ENCODE results near the gene UBE2E2. TPM values are rescaled to one million over a fixed set of nuclear protein-coding genes. Genes with fewer than 3 reads are reported as not detected.

UBE2E2 gene
- total RNA-seq, 3 donors from 2014 or later: 31.5 to 96.2 (median 59.7) TPM

GRCh38 chr3:23239211-23240068, 36.3 kb downstream of the UBE2E2 start:
- Histone ChIP-seq H3K4me1 (no peaks in the 10 kb centered on the region), H3K36me3 (no peaks in the 10 kb centered on the region), H3K9me3 (no peaks in the 10 kb centered on the region), H3K4me3 (no peak overlapping the region), H3K27me3 (no peaks in the 10 kb centered on the region), H3K27ac (no peak overlapping the region)
- TF ChIP-seq, protein P1, sequence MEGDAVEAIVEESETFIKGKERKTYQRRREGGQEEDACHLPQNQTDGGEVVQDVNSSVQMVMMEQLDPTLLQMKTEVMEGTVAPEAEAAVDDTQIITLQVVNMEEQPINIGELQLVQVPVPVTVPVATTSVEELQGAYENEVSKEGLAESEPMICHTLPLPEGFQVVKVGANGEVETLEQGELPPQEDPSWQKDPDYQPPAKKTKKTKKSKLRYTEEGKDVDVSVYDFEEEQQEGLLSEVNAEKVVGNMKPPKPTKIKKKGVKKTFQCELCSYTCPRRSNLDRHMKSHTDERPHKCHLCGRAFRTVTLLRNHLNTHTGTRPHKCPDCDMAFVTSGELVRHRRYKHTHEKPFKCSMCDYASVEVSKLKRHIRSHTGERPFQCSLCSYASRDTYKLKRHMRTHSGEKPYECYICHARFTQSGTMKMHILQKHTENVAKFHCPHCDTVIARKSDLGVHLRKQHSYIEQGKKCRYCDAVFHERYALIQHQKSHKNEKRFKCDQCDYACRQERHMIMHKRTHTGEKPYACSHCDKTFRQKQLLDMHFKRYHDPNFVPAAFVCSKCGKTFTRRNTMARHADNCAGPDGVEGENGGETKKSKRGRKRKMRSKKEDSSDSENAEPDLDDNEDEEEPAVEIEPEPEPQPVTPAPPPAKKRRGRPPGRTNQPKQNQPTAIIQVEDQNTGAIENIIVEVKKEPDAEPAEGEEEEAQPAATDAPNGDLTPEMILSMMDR (IDR thresholded peaks at IDR 0.05): no peak
- TF ChIP-seq POLR2AphosphoS5 (IDR thresholded peaks at IDR 0.05) (no peak), POLR2A (IDR thresholded peaks at IDR 0.05) (no peak)
- intact Hi-C loops (cut with DNase I; ENCODE audit: low total_unique reads): loop anchor here (5.0 kb wide), 1 partner anchor 397 kb away; no protein-coding TSS in a partner anchor
- DNase-seq (ENCODE audit: low spot score in 2 of 2): no peak

- Histone ChIP-seq H3K4me3 (no peak overlapping the region), H3K27ac (no peak overlapping the region), H3K9me3 (no peaks in the 10 kb centered on the region), H3K36me3 (no peaks in the 10 kb centered on the region), H3K4me1 (no peaks in the 10 kb centered on the region), H3K27me3 (no peaks in the 10 kb centered on the region)
- no peak for DNase-seq (ENCODE audit: low spot score in 2 of 2)
- intact Hi-C loops (cut with DNase I; ENCODE audit: low total_unique reads): no loop called here
- TF ChIP-seq POLR2AphosphoS5 (IDR thresholded peaks at IDR 0.05) (no peak), POLR2A (IDR thresholded peaks at IDR 0.05) (no peak)
- TF ChIP-seq, protein P1 (IDR thresholded peaks at IDR 0.05): no peak
Measured at GRCh38 chr3:23240171-23240785, 37.2 kb downstream of the UBE2E2 start.

DNA sequence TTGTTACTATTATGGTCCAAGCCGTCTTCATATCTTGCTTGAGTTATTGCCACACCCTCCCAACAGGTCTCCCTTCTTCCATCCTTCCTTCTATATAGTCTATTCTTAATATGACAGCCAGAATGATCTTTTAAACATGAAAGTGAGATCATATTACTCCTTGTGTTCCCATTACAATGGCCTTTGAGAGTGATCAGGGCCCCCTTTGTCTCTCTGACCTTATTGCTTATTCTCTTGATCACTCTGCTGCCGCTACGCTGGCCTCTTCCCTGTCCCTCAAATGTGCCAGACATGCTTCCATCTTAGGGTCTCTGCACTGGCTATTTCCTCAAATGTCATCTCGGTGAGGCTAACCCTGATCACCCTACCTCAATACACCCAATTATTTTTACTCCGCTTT, 38.1 kb downstream of the UBE2E2 start:
- DNase-seq (ENCODE audit: low spot score in 2 of 2): no peak
- H3K9me3 ChIP-seq: no peaks in the 10 kb centered on the region
- H3K27me3 ChIP-seq: no peaks in the 10 kb centered on the region
- H3K4me3 ChIP-seq: no peak overlapping the region
- intact Hi-C loops (cut with DNase I; ENCODE audit: low total_unique reads): no loop called here
- TF ChIP-seq POLR2A (IDR thresholded peaks at IDR 0.05): no peak
- TF ChIP-seq, protein P1 (IDR thresholded peaks at IDR 0.05): no peak
- TF ChIP-seq POLR2AphosphoS5 (IDR thresholded peaks at IDR 0.05): no peak
- no peaks in the 10 kb centered on the region for H3K4me1 ChIP-seq
- no peaks in the 10 kb centered on the region for H3K36me3 ChIP-seq
- H3K27ac ChIP-seq: no peak overlapping the region

GRCh38 chr3:23242106-23242505, 39.0 kb downstream of the UBE2E2 start:
- Histone ChIP-seq H3K27ac (no peak overlapping the region), H3K36me3 (no peaks in the 10 kb centered on the region), H3K9me3 (no peaks in the 10 kb centered on the region), H3K4me1 (no peaks in the 10 kb centered on the region), H3K4me3 (no peak overlapping the region), H3K27me3 (no peaks in the 10 kb centered on the region)
- DNase-seq (ENCODE audit: low spot score in 2 of 2): no peak
- intact Hi-C loops (cut with DNase I; ENCODE audit: low total_unique reads): no loop called here
- no peak for TF ChIP-seq POLR2A (IDR thresholded peaks at IDR 0.05)
- TF ChIP-seq POLR2AphosphoS5 (IDR thresholded peaks at IDR 0.05): no peak
- TF ChIP-seq, protein P1 (IDR thresholded peaks at IDR 0.05): no peak
